Esophagus muscularis mucosa (tissue), 4 donors: ENCODE measurements around the gene PFKL. TPM values are rescaled to one million over a fixed set of nuclear protein-coding genes. Genes with fewer than 3 reads are reported as not detected.

Experiments used
- DNase-seq: peaks from one replicate; pipeline ENCODE4 v3.0.0-alpha.2; 2017; ENCODE audit errors: extremely low spot score
- H3K27ac ChIP-seq, 4 donors: fragments of 200-600 bp; sonication (generic); replicated peaks in 1 of 4; 1 replicate in 3 of 4; 2 replicates in 1 of 4; pipeline ENCODE4 v1.5.1; 2016 to 2019; ENCODE audit warnings: mild to moderate bottlenecking in 1 of 4
- H3K27me3 ChIP-seq, 4 donors: fragments of 200-600 bp; sonication (generic); one replicate each; pipeline versions ENCODE4 v1.5.1 to v1.6.0; 2016 to 2019
- H3K36me3 ChIP-seq, 4 donors: fragments of 200-600 bp; sonication (generic); one replicate each; pipeline ENCODE4 v1.5.1; 2016 to 2019
- H3K4me1 ChIP-seq, 4 donors: fragments of 200-600 bp; sonication (generic); one replicate each; pipeline ENCODE4 v1.5.1; 2016 to 2019
- H3K4me3 ChIP-seq, 4 donors: fragments of 200-600 bp; sonication (generic); 1 replicate in 2 of 4; 2 replicates in 2 of 4; pipeline ENCODE4 v1.5.1; 2016 to 2019; ENCODE audit warnings: mild to moderate bottlenecking in 4 of 4, moderate library complexity in 1 of 4
- H3K9me3 ChIP-seq, 4 donors: fragments of 200-600 bp; sonication (generic); 1 replicate in 3 of 4; 2 replicates in 1 of 4; pipeline ENCODE4 v1.5.1; 2016 to 2019
- CTCF ChIP-seq, 3 experiments: fragments of 200-600 bp in 2 of 3; fragments of 450-650 bp in 1 of 3; sonication (generic) in 2 of 3; IDR thresholded peaks; one replicate each; pipeline ENCODE4 v1.5.1; 2017 to 2019; ENCODE audit warnings: antibody characterized with exemption in 3 of 3, mild to moderate bottlenecking in 2 of 3, moderate library complexity in 1 of 3
- EP300 ChIP-seq: sonication (generic); formaldehyde crosslinking; IDR thresholded peaks from one replicate; pipeline ENCODE4 v1.6.1; 2017; ENCODE audit warnings: antibody characterized with exemption
- POLR2A ChIP-seq: fragments of 450-650 bp; IDR thresholded peaks from one replicate; pipeline ENCODE4 v1.6.1; 2017; ENCODE audit warnings: antibody characterized with exemption, moderate library complexity, mild to moderate bottlenecking, low read depth
- POLR2AphosphoS5 ChIP-seq, 2 donors: sonication (generic); formaldehyde crosslinking; IDR thresholded peaks; one replicate each; pipeline ENCODE4 v1.6.1; 2017; ENCODE audit warnings: antibody characterized with exemption in 2 of 2
- WGBS: methylation state at CpG from one replicate; pipeline ENCODE4 v1.1.5; 2018; 5-methylcytosine and 5-hydroxymethylcytosine counted together
- intact Hi-C: fragments of 100-400 bp; cut with DNase I; formaldehyde crosslinking; loops from one replicate; pipeline ENCODE4 v1.15.1; 2023
- total RNA-seq, 4 donors: library from RNA; depleted of rRNA; stranded (reverse); fragments of >200 nt; gene quantifications; one replicate each; pipeline versions ENCODE4 v1.1.0 to v1.2.1, GENCODE V29; 2016

Gene PFKL
- total RNA-seq, 4 donors from 2014 or later = 61.5 to 109 (median 83.4) TPM

GRCh38 chr21:44293551-44294231 lies 6.2 kb upstream of the PFKL start:
- peaks cover 0 to 58% (median 0%) of the 10 kb centered on the region in 4 donors for H3K27me3 ChIP-seq
- WGBS = 88% methylated on average over 32 of the region's 33 CpGs
- intact Hi-C loops = no loop called here
- TF ChIP-seq EP300 (no peak), CTCF (IDR thresholded peaks at IDR 0.05) (no peak), POLR2A (no peak), POLR2AphosphoS5 (IDR thresholded peaks at IDR 0.05) (no peak)
- no peaks in the 10 kb centered on the region for H3K36me3 ChIP-seq
- H3K4me1 ChIP-seq = peaks cover 16 to 35% (median 26%) of the 10 kb centered on the region in 4 donors
- H3K4me3 ChIP-seq = no peak overlapping the region
- no peaks in the 10 kb centered on the region for H3K9me3 ChIP-seq
- no peak overlapping the region for H3K27ac ChIP-seq
- no peak for DNase-seq

- Histone ChIP-seq H3K27me3 (peaks cover 0 to 54% (median 0%) of the 10 kb centered on the region in 4 donors), H3K4me3 (no peak overlapping the region), H3K9me3 (no peaks in the 10 kb centered on the region), H3K4me1 (peaks cover 22 to 44% (median 35%) of the 10 kb centered on the region in 4 donors), H3K27ac (no peak overlapping the region), H3K36me3 (no peaks in the 10 kb centered on the region)
- DNase-seq = no peak
- 54% methylated on average over 9 of the region's 26 CpGs for WGBS
- intact Hi-C loops = loop anchor here (5.0 kb wide), 1 partner anchor 282 kb away; the partner anchor contains the start of gene TRAPPC10
- TF ChIP-seq CTCF (IDR thresholded peaks at IDR 0.05) (no peak), POLR2A (no peak), EP300 (no peak), POLR2AphosphoS5 (IDR thresholded peaks at IDR 0.05) (no peak)
Observed at GRCh38 chr21:44294391-44295162, 5.3 kb upstream of the PFKL start.

GRCh38 chr21:44295163-44295573 lies 4.7 kb upstream of the PFKL start:
- Histone ChIP-seq H3K27ac (no peak overlapping the region), H3K9me3 (no peaks in the 10 kb centered on the region), H3K27me3 (peaks cover 0 to 51% (median 0%) of the 10 kb centered on the region in 4 donors), H3K4me3 (no peak overlapping the region), H3K36me3 (no peaks in the 10 kb centered on the region), H3K4me1 (peaks cover 22 to 45% (median 36%) of the 10 kb centered on the region in 4 donors)
- no peak for DNase-seq
- intact Hi-C loops = loop anchor here (5.0 kb wide), 1 partner anchor 283 kb away; the partner anchor contains the start of gene TRAPPC10
- WGBS = 59% methylated on average over 6 of the region's 14 CpGs
- TF ChIP-seq EP300 (no peak), POLR2A (no peak), POLR2AphosphoS5 (IDR thresholded peaks at IDR 0.05) (no peak), CTCF (IDR thresholded peaks at IDR 0.05) (no peak)

GRCh38 chr21:44295646-44296045 lies 4.2 kb upstream of the PFKL start:
- H3K27ac ChIP-seq = no peak overlapping the region
- intact Hi-C loops = loop anchor here (5.0 kb wide), 1 partner anchor 283 kb away; the partner anchor contains the start of gene TRAPPC10
- H3K27me3 ChIP-seq = peaks cover 0 to 51% (median 0%) of the 10 kb centered on the region in 4 donors
- peaks cover 23 to 46% (median 38%) of the 10 kb centered on the region in 4 donors for H3K4me1 ChIP-seq
- H3K4me3 ChIP-seq = no peak overlapping the region
- DNase-seq = no peak
- WGBS = 62% methylated on average over 7 of the region's 10 CpGs
- H3K9me3 ChIP-seq = no peaks in the 10 kb centered on the region
- no peaks in the 10 kb centered on the region for H3K36me3 ChIP-seq
- TF ChIP-seq CTCF (IDR thresholded peaks at IDR 0.05) (no peak), POLR2A (no peak), EP300 (no peak), POLR2AphosphoS5 (IDR thresholded peaks at IDR 0.05) (no peak)
